WTC11 (cell line): Measurements from ENCODE around the gene CD163L1.

Experiments used
- CREB1 ChIP-seq: sonication (generic); formaldehyde crosslinking; IDR thresholded peaks from 2 replicates; pipeline ENCODE4 v1.8.0; 2023; ENCODE audit warnings: mild to moderate bottlenecking, missing genetic modification reagents
- CTCF ChIP-seq: fragments of 200-600 bp; IDR thresholded peaks from 2 replicates; pipeline ENCODE4 v1.8.0; 2022; ENCODE audit warnings: antibody characterized with exemption
- ERG ChIP-seq: fragments of 250-450 bp; sonication (Bioruptor Pico); IDR thresholded peaks from 2 replicates; pipeline ENCODE4 v1.8.0; 2021; ENCODE audit warnings: mild to moderate bottlenecking
- FOXJ3 ChIP-seq: sonication (generic); formaldehyde crosslinking; IDR thresholded peaks from 2 replicates; pipeline ENCODE4 v1.9.0; 2021; ENCODE audit warnings: missing genetic modification reagents, mild to moderate bottlenecking, borderline replicate concordance
- NFATC4 ChIP-seq: fragments of 250-450 bp; sonication (Bioruptor Pico); IDR thresholded peaks from 2 replicates; pipeline ENCODE4 v1.9.0; 2021; ENCODE audit warnings: mild to moderate bottlenecking
- NR1H2 ChIP-seq: sonication (generic); formaldehyde crosslinking; IDR thresholded peaks from 2 replicates; pipeline ENCODE4 v1.9.0; 2021; ENCODE audit warnings: mild to moderate bottlenecking, moderate library complexity, missing genetic modification reagents
- OVOL2 ChIP-seq: fragments of 250-450 bp; sonication (Bioruptor Pico); IDR thresholded peaks from 2 replicates; pipeline ENCODE4 v1.9.0; 2021; ENCODE audit warnings: mild to moderate bottlenecking, borderline replicate concordance
- RELA ChIP-seq: sonication (generic); formaldehyde crosslinking; IDR thresholded peaks from 2 replicates; pipeline ENCODE4 v1.8.1; 2022; ENCODE audit warnings: missing genetic modification reagents, mild to moderate bottlenecking, borderline replicate concordance
- SMAD4 ChIP-seq: sonication (generic); formaldehyde crosslinking; IDR thresholded peaks from 2 replicates; pipeline ENCODE4 v1.8.0; 2022; ENCODE audit warnings: mild to moderate bottlenecking, missing genetic modification reagents
- ZNF219 ChIP-seq: sonication (generic); formaldehyde crosslinking; IDR thresholded peaks from 2 replicates; pipeline ENCODE4 v1.8.0; 2023; ENCODE audit warnings: missing genetic modification reagents, mild to moderate bottlenecking, borderline replicate concordance
- ZNF317 ChIP-seq: sonication (generic); formaldehyde crosslinking; IDR thresholded peaks from 2 replicates; pipeline ENCODE4 v1.8.1; 2023; ENCODE audit warnings: low read depth, mild to moderate bottlenecking, moderate library complexity, missing genetic modification reagents, borderline replicate concordance
- TF ChIP-seq, protein P1 (sequence below): sonication (generic); formaldehyde crosslinking; IDR thresholded peaks from 2 replicates; pipeline ENCODE4 v1.8.0; 2022; ENCODE audit warnings: mild to moderate bottlenecking, missing genetic modification reagents
- TF ChIP-seq, protein P2 (sequence below): sonication (generic); formaldehyde crosslinking; IDR thresholded peaks from 2 replicates; pipeline ENCODE4 v1.8.0; 2022; ENCODE audit warnings: mild to moderate bottlenecking, missing genetic modification reagents
- TF ChIP-seq, protein P3 (sequence below): sonication (generic); formaldehyde crosslinking; IDR thresholded peaks from 2 replicates; pipeline ENCODE4 v1.8.0; 2022; ENCODE audit warnings: mild to moderate bottlenecking, missing genetic modification reagents

DNA sequence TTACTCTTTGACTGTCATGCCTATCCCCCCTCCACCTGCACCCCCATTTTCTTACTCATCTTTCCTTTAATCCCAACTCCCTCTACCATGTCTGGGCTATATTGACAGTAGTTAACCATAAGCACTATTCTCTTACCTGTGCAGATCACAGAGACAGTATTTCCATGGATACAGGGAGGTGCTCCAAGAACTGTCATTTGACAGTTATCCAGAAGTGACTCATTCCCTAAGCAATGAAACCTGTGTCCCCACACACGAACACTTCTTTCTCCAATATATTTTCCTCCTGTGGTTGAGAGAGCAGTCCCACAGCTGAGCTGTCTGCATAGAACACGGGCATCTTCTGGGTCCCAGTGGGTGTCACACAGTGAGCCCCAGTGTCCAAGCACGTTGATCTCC, 68.8 kb downstream of the CD163L1 start:
- TF ChIP-seq CREB1 (no peak), CTCF (no peak), NFATC4 (CRISPR knock-in tag) (no peak), SMAD4 (CRISPR knock-in tag) (no peak), ZNF317 (CRISPR knock-in tag) (no peak), FOXJ3 (no peak), RELA (no peak), OVOL2 (CRISPR knock-in tag) (no peak), ZNF219 (CRISPR knock-in tag) (no peak), ERG (no peak), NR1H2 (CRISPR knock-in tag) (no peak)
- TF ChIP-seq, protein P1, sequence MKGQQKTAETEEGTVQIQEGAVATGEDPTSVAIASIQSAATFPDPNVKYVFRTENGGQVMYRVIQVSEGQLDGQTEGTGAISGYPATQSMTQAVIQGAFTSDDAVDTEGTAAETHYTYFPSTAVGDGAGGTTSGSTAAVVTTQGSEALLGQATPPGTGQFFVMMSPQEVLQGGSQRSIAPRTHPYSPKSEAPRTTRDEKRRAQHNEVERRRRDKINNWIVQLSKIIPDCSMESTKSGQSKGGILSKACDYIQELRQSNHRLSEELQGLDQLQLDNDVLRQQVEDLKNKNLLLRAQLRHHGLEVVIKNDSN (CRISPR knock-in tag), result no peak
- TF ChIP-seq, protein P2, sequence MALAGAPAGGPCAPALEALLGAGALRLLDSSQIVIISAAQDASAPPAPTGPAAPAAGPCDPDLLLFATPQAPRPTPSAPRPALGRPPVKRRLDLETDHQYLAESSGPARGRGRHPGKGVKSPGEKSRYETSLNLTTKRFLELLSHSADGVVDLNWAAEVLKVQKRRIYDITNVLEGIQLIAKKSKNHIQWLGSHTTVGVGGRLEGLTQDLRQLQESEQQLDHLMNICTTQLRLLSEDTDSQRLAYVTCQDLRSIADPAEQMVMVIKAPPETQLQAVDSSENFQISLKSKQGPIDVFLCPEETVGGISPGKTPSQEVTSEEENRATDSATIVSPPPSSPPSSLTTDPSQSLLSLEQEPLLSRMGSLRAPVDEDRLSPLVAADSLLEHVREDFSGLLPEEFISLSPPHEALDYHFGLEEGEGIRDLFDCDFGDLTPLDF (CRISPR knock-in tag), result no peak
- TF ChIP-seq, protein P3, sequence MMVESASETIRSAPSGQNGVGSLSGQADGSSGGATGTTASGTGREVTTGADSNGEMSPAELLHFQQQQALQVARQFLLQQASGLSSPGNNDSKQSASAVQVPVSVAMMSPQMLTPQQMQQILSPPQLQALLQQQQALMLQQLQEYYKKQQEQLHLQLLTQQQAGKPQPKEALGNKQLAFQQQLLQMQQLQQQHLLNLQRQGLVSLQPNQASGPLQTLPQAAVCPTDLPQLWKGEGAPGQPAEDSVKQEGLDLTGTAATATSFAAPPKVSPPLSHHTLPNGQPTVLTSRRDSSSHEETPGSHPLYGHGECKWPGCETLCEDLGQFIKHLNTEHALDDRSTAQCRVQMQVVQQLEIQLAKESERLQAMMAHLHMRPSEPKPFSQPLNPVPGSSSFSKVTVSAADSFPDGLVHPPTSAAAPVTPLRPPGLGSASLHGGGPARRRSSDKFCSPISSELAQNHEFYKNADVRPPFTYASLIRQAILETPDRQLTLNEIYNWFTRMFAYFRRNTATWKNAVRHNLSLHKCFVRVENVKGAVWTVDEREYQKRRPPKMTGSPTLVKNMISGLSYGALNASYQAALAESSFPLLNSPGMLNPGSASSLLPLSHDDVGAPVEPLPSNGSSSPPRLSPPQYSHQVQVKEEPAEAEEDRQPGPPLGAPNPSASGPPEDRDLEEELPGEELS, result no peak
